Nasal cavity respiratory epithelium epithelial cell of viscerocranial mucosa (primary cell): ENCODE measurements around the gene ZBTB8A. TPM values are rescaled to one million over a fixed set of nuclear protein-coding genes. Genes with fewer than 3 reads are reported as not detected.

Source experiments
- total RNA-seq: library from RNA; depleted of rRNA; stranded (reverse); fragments of >200 nt; gene quantifications from 2 replicates; pipeline ENCODE4 v1.2.3, GENCODE V29; 2014

ZBTB8A gene
- 10.6 and 11.3 TPM in 2 replicates for total RNA-seq

GRCh38 chr1:32538887-32539583 is at the start of gene ZBTB8A:
Gene ZBTB8A (plus strand): TSS chr1:32539427. CDS start chr1:32592932, 53,505 bp downstream.

GRCh38 chr1:32650248-32650751 is 111.1 kb downstream of the ZBTB8A start, which contains the start of gene ZBTB8OS:
Gene ZBTB8OS (minus strand): TSS chr1:32650550. CDS start chr1:32650529, 21 bp downstream.

GRCh38 chr1:32650752-32651460 is 111.7 kb downstream of the ZBTB8A start, which contains the start of gene RBBP4:
Gene RBBP4 (plus strand): TSS chr1:32651208. CDS start chr1:32651307, 99 bp downstream.

Other genes starting within 250 kb of the ZBTB8A start
- gene HDAC1, start 247.3 kb upstream of the ZBTB8A start, total RNA-seq, result 64.3 and 91.8 TPM in 2 replicates
- 4.4 and 17.9 TPM in 2 replicates for gene MARCKSL1, start 203.2 kb upstream of the ZBTB8A start, total RNA-seq
- 0.34 and 0.71 TPM in 2 replicates for gene FAM229A, start 176.9 kb upstream of the ZBTB8A start, total RNA-seq
- 0.28 and 0.34 TPM in 2 replicates for gene TSSK3, start 176.9 kb upstream of the ZBTB8A start, total RNA-seq
- 42.4 and 47.7 TPM in 2 replicates for gene BSDC1, start 145.0 kb upstream of the ZBTB8A start, total RNA-seq
- gene ZBTB8B, start 74.4 kb upstream of the ZBTB8A start, total RNA-seq, result not detected in 2 replicates
- gene ZBTB8OS, start 111.1 kb downstream of the ZBTB8A start, total RNA-seq, result 46.2 and 54.0 TPM in 2 replicates
- 105 and 164 TPM in 2 replicates for gene RBBP4, start 111.8 kb downstream of the ZBTB8A start, total RNA-seq
- 1.7 and 10.9 TPM in 2 replicates for gene SYNC, start 163.3 kb downstream of the ZBTB8A start, total RNA-seq